Measurements from ENCODE around the gene NXPE4. TPM values are rescaled to one million over a fixed set of nuclear protein-coding genes. Genes with fewer than 3 reads are reported as not detected.
"Not testable (repeated sequence)": the region's sequence is repeated elsewhere in the genome, so short reads cannot be mapped to it uniquely, and the experiment has no call there.

Gene NXPE4
- total RNA-seq, 1 donor from 2014 or later: not detected

GRCh38 chr11:114607753-114608459 lies 12.3 kb upstream of the NXPE4 start:
- Histone ChIP-seq H3K9me3 (peaks cover 5% of the 10 kb centered on the region), H3K4me3 (no peak overlapping the region), H3K4me1 (no peaks in the 10 kb centered on the region), H3K27ac (no peak overlapping the region), H3K36me3 (no peaks in the 10 kb centered on the region), H3K27me3 (no peaks in the 10 kb centered on the region)
- no peak for DNase-seq (ENCODE audit: extremely low spot score in 2 of 2)
- intact Hi-C loops (cut with DNase I): no loop called here
- TF ChIP-seq CTCF (IDR thresholded peaks at IDR 0.05): no peak
- TF ChIP-seq POLR2AphosphoS5 (IDR thresholded peaks at IDR 0.05; ENCODE audit: insufficient read depth in 1 of 2, low read depth in 1 of 2): no peak
- no peak for TF ChIP-seq POLR2A (IDR thresholded peaks at IDR 0.05)

GRCh38 chr11:114606802-114607075 lies 11.2 kb upstream of the NXPE4 start:
- intact Hi-C loops (cut with DNase I); H3K4me1 ChIP-seq; H3K4me3 ChIP-seq; H3K9me3 ChIP-seq; H3K27ac ChIP-seq; H3K36me3 ChIP-seq; H3K27me3 ChIP-seq: not testable (repeated sequence)
- peak in 1 of 2 donors; percentile 25 for DNase-seq (ENCODE audit: extremely low spot score in 2 of 2)

GRCh38 chr11:114606003-114606801 lies 10.6 kb upstream of the NXPE4 start:
- H3K27me3 ChIP-seq: no peaks in the 10 kb centered on the region
- no peak overlapping the region for H3K27ac ChIP-seq
- peak; percentile 12 to 40 for DNase-seq (ENCODE audit: extremely low spot score in 2 of 2)
- no peaks in the 10 kb centered on the region for H3K4me1 ChIP-seq
- peaks cover 5% of the 10 kb centered on the region for H3K9me3 ChIP-seq
- H3K36me3 ChIP-seq: no peaks in the 10 kb centered on the region
- H3K4me3 ChIP-seq: no peak overlapping the region
- intact Hi-C loops (cut with DNase I): no loop called here
- TF ChIP-seq CTCF (IDR thresholded peaks at IDR 0.05): no peak
- no peak for TF ChIP-seq POLR2AphosphoS5 (IDR thresholded peaks at IDR 0.05; ENCODE audit: insufficient read depth in 1 of 2, low read depth in 1 of 2)
- no peak for TF ChIP-seq POLR2A (IDR thresholded peaks at IDR 0.05)

- intact Hi-C loops (cut with DNase I): no loop called here
Measured at GRCh38 chr11:114605370-114605769, 9.8 kb upstream of the NXPE4 start.

GRCh38 chr11:114604886-114605285 lies 9.3 kb upstream of the NXPE4 start:
- Histone ChIP-seq H3K4me1 (no peaks in the 10 kb centered on the region), H3K27ac (no peak overlapping the region), H3K27me3 (no peaks in the 10 kb centered on the region), H3K4me3 (no peak overlapping the region), H3K36me3 (no peaks in the 10 kb centered on the region), H3K9me3 (peaks cover 1% of the 10 kb centered on the region)
- TF ChIP-seq POLR2A (IDR thresholded peaks at IDR 0.05): no peak
- no peak for TF ChIP-seq CTCF (IDR thresholded peaks at IDR 0.05)
- no peak for TF ChIP-seq POLR2AphosphoS5 (IDR thresholded peaks at IDR 0.05; ENCODE audit: insufficient read depth in 1 of 2, low read depth in 1 of 2)
- DNase-seq (ENCODE audit: extremely low spot score in 2 of 2): peak in 1 of 2 donors; percentile 10
- intact Hi-C loops (cut with DNase I): no loop called here

More at GRCh38 chr11:114605370-114605769, 9.8 kb upstream of the NXPE4 start:
- H3K27me3 ChIP-seq: no peaks in the 10 kb centered on the region
- no peak overlapping the region for H3K27ac ChIP-seq
- no peaks in the 10 kb centered on the region for H3K36me3 ChIP-seq
- DNase-seq (ENCODE audit: extremely low spot score in 2 of 2): peak; percentile 46 to 60
- H3K4me1 ChIP-seq: no peaks in the 10 kb centered on the region
- H3K4me3 ChIP-seq: no peak overlapping the region
- H3K9me3 ChIP-seq: peaks cover 5% of the 10 kb centered on the region
- no peak for TF ChIP-seq POLR2AphosphoS5 (IDR thresholded peaks at IDR 0.05; ENCODE audit: insufficient read depth in 1 of 2, low read depth in 1 of 2)
- no peak for TF ChIP-seq CTCF (IDR thresholded peaks at IDR 0.05)
- no peak for TF ChIP-seq POLR2A (IDR thresholded peaks at IDR 0.05)

Measured in vagina (tissue), 2 donors.